OCI-LY7 (cell line): Measurements from ENCODE around the gene SBF2. TPM values are rescaled to one million over a fixed set of nuclear protein-coding genes. Genes with fewer than 3 reads are reported as not detected.

Source experiments
- BruUV-seq: library from RNA; stranded (reverse); fragments of 400-500 nt; replicated peaks from 2 replicates; lab custom pipeline; 2021; lab: Mats Ljungman, UMichigan
- CTCF ChIA-PET: fragments of 300-600 bp; sonication (Branson Sonifier 250); formaldehyde crosslinking; loops from one replicate; lab custom pipeline; 2022; ENCODE audit warnings: antibody characterized with exemption; ENCODE audit not compliant: unreplicated experiment; lab: Charles Lee
- POLR2A ChIA-PET: fragments of 300-600 bp; sonication (Branson Sonifier 250); formaldehyde crosslinking; loops from one replicate; lab custom pipeline; 2022; ENCODE audit warnings: antibody characterized with exemption; lab: Charles Lee
- DNase-seq: peaks from one replicate; pipeline ENCODE4 v3.0.0-alpha.2; 2015; ENCODE audit warnings: low spot score
- H2AFZ ChIP-seq: fragments of 200-600 bp; sonication (generic), shearing (Covaris generic); 2 replicates; pipeline ENCODE4 v1.6.1; 2014; ENCODE audit warnings: mild to moderate bottlenecking, antibody characterized with exemption, low read length, moderate library complexity
- H3K27ac ChIP-seq: fragments of 200-600 bp; sonication (generic); 2 replicates; pipeline ENCODE4 v1.5.1; 2014; ENCODE audit warnings: mixed run types, low read depth, mild to moderate bottlenecking, moderate library complexity, low read length, inconsistent platforms; ENCODE audit not compliant: poor library complexity, severe bottlenecking
- H3K36me3 ChIP-seq: fragments of 200-600 bp; sonication (generic); 2 replicates; pipeline ENCODE4 v1.6.1; 2014; ENCODE audit warnings: mild to moderate bottlenecking, antibody characterized with exemption, low read length, moderate library complexity, mixed read lengths; ENCODE audit not compliant: insufficient read depth
- H3K4me1 ChIP-seq: fragments of 200-600 bp; sonication (generic); 2 replicates; pipeline ENCODE4 v1.5.1; 2014; ENCODE audit warnings: mild to moderate bottlenecking, low read length; ENCODE audit not compliant: insufficient read depth, poor library complexity, severe bottlenecking
- H3K4me2 ChIP-seq: fragments of 200-600 bp; sonication (generic); 2 replicates; pipeline ENCODE4 v1.6.1; 2014; ENCODE audit warnings: mild to moderate bottlenecking, low read length
- H3K4me3 ChIP-seq: fragments of 200-600 bp; sonication (generic); 2 replicates; pipeline ENCODE4 v1.5.1; 2014; ENCODE audit warnings: mild to moderate bottlenecking, low read depth, low read length; ENCODE audit not compliant: poor library complexity, severe bottlenecking
- H3K79me2 ChIP-seq: fragments of 200-600 bp; sonication (generic); 2 replicates; pipeline ENCODE4 v1.6.1; 2016; ENCODE audit warnings: low read depth, mild to moderate bottlenecking, low read length, moderate library complexity, mixed read lengths; ENCODE audit not compliant: insufficient read depth
- H3K9me2 ChIP-seq: fragments of 200-600 bp; sonication (generic); 2 replicates; pipeline ENCODE4 v1.6.1; 2016; ENCODE audit warnings: mild to moderate bottlenecking, low read length, mixed read lengths; ENCODE audit not compliant: insufficient read depth
- H3K9me3 ChIP-seq: fragments of 200-600 bp; sonication (generic); 2 replicates; pipeline ENCODE4 v1.6.1; 2014; ENCODE audit warnings: mild to moderate bottlenecking, mixed run types, low read length, mixed read lengths
- H4K20me1 ChIP-seq: fragments of 200-600 bp; sonication (generic); 2 replicates; pipeline ENCODE4 v1.6.1; 2014; ENCODE audit warnings: mild to moderate bottlenecking, antibody characterized with exemption, low read length, moderate library complexity, mixed read lengths; ENCODE audit not compliant: insufficient read depth
- EZH2phosphoT487 ChIP-seq: fragments of 200-600 bp; sonication (generic); IDR thresholded peaks from 2 replicates; pipeline ENCODE4 v1.6.1; 2018; ENCODE audit warnings: low read depth, borderline replicate concordance, mild to moderate bottlenecking, mixed run types, antibody characterized with exemption, low read length, moderate library complexity, mixed read lengths
- intact Hi-C: fragments of 100-400 bp; cut with micrococcal nuclease; formaldehyde crosslinking; loops from one replicate; pipeline ENCODE4 v1.10.0; 2022; ENCODE audit not compliant: unreplicated experiment
- total RNA-seq, 2 experiments: library from RNA; depleted of rRNA in 1 of 2; stranded (reverse); fragments of >200 nt in 1 of 2; shearing (Covaris generic) in 1 of 2; gene quantifications; 2 replicates each; pipeline ENCODE4 v1.2.3, GENCODE V29; 2014 to 2022
- TF ChIP-seq, protein P1 (sequence below): fragments of 200-600 bp; sonication (generic); conservative IDR thresholded peaks from 2 replicates; pipeline ENCODE4 v1.5.1; 2014; ENCODE audit warnings: mild to moderate bottlenecking, antibody characterized with exemption, low read length, moderate library complexity, mixed read lengths

SBF2 gene
- total RNA-seq, 2 experiments from 2014 or later: 12.9 to 14.3 TPM

DNA sequence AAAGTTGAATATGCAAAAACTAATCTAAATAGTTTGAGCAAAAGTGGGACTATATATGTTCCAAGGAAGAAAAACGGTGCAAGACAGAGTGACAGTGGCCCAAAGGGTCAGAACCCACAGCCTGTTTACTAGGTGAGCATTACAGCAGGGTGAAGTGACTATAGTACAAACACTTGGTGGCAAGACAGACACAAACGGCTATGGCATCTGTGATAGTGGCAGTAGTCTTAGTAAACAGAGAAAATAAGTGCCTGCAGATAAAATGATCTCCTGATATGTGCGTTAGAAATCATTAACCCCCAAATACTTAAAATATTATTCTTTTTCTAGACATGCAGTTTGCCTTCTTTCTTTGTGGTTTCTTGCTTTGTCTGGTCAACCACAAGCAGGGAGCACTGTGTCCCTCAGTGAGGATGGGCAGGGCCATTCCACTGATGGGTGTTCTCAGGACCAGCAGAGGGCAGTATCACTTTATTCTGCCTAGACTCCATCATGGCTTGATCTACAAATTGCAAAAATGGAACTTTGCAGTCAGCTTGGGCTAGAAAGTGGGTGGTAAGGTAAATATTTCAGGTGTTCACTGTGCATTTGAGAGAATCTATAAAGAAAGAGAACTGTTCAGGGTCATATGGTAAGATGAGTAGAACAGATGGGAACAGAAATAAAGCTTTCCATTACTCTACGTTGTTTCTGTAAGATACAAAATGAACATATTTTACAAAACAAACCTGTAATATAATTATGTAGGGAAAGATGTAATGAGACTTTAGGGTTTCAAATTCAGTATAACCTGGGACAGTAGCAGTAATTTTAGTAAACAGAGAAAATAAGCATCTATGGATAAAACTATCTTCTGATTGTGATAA is 431.9 kb downstream of the SBF2 start:
- DNase-seq: peak; percentile 80
- Histone ChIP-seq H3K4me3 (no peak overlapping the region), H3K79me2 (no peaks in the 10 kb centered on the region), H3K27ac (peak overlapping the region; percentile 21), H4K20me1 (no peaks in the 10 kb centered on the region), H3K4me2 (no peak overlapping the region), H2AFZ (peak overlapping the region; percentile 43; the same call in 1 of the 2 replicates), H3K4me1 (peaks cover 32% of the 10 kb centered on the region), H3K9me2 (no peaks in the 10 kb centered on the region), H3K9me3 (0 out of 2 replicates have a peak, but pooled peaks cover 8% of the 10 kb centered on the region), H3K36me3 (no peaks in the 10 kb centered on the region)
- intact Hi-C loops: loop anchor here (2.0 to 5.0 kb wide), 5 partner anchors 103 to 457 kb away; no protein-coding TSS in a partner anchor
- no peak for TF ChIP-seq EZH2phosphoT487
- TF ChIP-seq, protein P1, sequence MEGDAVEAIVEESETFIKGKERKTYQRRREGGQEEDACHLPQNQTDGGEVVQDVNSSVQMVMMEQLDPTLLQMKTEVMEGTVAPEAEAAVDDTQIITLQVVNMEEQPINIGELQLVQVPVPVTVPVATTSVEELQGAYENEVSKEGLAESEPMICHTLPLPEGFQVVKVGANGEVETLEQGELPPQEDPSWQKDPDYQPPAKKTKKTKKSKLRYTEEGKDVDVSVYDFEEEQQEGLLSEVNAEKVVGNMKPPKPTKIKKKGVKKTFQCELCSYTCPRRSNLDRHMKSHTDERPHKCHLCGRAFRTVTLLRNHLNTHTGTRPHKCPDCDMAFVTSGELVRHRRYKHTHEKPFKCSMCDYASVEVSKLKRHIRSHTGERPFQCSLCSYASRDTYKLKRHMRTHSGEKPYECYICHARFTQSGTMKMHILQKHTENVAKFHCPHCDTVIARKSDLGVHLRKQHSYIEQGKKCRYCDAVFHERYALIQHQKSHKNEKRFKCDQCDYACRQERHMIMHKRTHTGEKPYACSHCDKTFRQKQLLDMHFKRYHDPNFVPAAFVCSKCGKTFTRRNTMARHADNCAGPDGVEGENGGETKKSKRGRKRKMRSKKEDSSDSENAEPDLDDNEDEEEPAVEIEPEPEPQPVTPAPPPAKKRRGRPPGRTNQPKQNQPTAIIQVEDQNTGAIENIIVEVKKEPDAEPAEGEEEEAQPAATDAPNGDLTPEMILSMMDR: peak; percentile 98
- no TSS peak for BruUV-seq
- ChIA-PET CTCF (interaction anchor here (1.0 kb wide), 2 partner anchors 103 to 504 kb away, joined by 3 read pairs; no protein-coding TSS in a partner anchor), POLR2A (interaction anchor here (1.6 kb wide), 1 partner anchor 22 kb away, joined by 3 read pairs; no protein-coding TSS in a partner anchor)

DNA sequence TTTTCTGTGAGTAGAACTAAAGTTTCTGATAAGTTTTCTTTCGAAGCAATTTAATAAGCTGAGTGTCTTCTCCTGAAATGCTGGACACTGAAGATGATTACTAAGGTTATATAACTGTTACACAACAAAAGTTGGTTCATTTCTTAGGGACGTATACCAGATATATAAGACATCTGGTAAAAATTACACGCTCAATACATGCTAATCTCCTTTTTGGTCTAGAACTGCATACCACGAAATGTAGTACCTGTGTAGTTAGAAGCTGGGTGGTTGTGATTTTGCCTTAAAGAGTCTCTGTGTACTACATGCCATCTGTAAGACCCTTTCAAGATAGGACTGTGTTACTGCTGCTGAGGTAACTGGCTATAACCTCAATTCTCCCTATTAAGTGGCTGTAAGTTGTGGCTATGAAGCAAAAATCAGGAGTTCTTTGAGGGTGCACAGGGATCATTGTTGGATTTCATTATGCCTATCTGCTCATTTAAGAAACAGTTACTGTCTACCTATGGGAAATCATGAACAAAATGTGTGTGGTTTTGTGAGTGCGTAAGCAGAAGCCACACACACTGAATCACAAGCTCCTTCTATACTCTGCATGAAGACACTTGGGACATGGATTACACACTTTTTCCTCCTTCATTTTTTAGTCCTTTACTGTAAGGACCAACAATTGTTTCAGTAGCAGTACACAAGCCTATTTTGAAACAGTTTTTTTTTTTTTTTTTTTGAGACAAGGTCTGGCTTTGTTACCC is 434.3 kb downstream of the SBF2 start:
- Histone ChIP-seq H3K79me2 (no peaks in the 10 kb centered on the region), H3K9me2 (no peaks in the 10 kb centered on the region), H3K4me1 (peaks cover 56% of the 10 kb centered on the region), H4K20me1 (no peaks in the 10 kb centered on the region), H3K27ac (peak overlapping the region; percentile 3), H3K4me3 (no peak overlapping the region), H3K36me3 (0 out of 2 replicates have a peak, but pooled peaks cover 3% of the 10 kb centered on the region), H3K4me2 (no peak overlapping the region), H2AFZ (peak overlapping the region; percentile 81; the same call in 1 of the 2 replicates), H3K9me3 (no peaks in the 10 kb centered on the region)
- ChIA-PET POLR2A (interaction anchor here (0.6 to 2.7 kb wide), 7 partner anchors 12 to 456 kb away, joined by 3 to 10 read pairs (median 4); no protein-coding TSS in a partner anchor), CTCF (no interaction called here)
- DNase-seq: no peak
- TF ChIP-seq EZH2phosphoT487: no peak
- TF ChIP-seq, protein P1: no peak
- intact Hi-C loops: loop anchor here (5.0 kb wide), 2 partner anchors 218 to 247 kb away; no protein-coding TSS in a partner anchor
- BruUV-seq: no TSS peak
